NCI-H82 treated with DMSO at 0.1 percent for 48 hours (cell line): ENCODE measurements around the gene SAXO2.
"Not testable (repeated sequence)": the region's sequence is repeated elsewhere in the genome, so short reads cannot be mapped to it uniquely, and the experiment has no call there.

ENCODE experiments used
- DNase-seq: peaks from one replicate; lab custom pipeline; 2025; ENCODE audit not compliant: unreplicated experiment; lab: John Stamatoyannopoulos, UW

The SAXO2 gene, protein sequence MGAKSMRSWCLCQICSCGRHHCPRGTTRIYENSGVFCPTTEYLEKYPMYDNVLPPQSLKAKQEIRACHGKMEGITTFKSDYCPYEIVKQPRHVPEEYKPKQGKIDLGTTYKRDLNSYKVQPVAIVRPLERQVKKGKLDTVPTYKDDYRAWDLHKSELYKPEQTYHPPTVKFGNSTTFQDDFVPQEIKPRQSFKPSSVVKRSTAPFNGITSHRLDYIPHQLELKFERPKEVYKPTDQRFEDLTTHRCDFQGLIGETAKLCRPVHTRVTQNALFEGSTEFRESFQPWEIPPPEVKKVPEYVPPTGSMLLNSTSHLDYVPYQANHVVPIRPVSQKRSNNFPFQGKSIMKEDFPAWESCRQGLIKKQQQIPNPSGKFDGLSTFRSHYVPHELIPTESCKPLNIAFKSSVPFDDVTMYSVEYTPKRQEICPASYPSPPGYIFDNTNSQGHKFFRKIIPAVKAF

DNA sequence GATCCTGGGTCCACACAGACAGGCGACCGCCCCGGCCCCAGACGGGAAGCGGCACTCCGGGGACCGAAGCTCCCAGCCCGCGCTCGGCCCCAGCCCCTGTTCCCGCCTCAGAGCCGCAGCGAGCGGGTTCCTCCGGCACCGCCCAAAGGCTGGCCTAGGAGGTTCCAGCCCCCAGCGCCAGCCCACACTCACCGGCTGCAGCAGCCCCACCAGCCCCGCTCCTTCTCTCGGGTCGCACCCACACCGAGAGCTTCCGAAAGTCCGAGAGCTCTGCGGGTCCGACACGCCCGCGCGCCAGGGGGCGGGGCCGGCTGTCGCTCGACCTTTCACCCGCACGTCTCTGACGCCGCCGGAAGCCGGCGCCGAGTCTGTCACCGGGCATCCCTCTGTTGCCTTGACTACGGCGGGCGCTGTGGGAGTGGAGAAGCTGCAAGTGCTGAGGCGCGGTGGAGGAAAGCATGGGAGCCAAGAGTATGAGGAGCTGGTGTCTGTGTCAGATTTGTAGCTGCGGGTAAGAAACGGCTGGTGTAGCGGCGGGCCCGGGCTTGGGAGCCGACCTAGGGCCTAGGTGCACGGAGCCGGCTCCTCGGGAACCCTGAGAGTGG lies at the start of gene SAXO2, which contains the start of gene EFL1:
Gene SAXO2 (plus strand): TSS at position 397 of the 605 bp plus-strand sequence. CDS start 62 bp downstream, at position 459.
Gene EFL1 (minus strand): TSS at position 313 of the 605 bp plus-strand sequence. CDS start 956 bp downstream, outside the sequence.
- DNase-seq, result peak; percentile 45

- DNase-seq, result not testable (repeated sequence)
Observed at GRCh38 chr15:82216092-82216491, 46.5 kb upstream of the SAXO2 start.

DNA sequence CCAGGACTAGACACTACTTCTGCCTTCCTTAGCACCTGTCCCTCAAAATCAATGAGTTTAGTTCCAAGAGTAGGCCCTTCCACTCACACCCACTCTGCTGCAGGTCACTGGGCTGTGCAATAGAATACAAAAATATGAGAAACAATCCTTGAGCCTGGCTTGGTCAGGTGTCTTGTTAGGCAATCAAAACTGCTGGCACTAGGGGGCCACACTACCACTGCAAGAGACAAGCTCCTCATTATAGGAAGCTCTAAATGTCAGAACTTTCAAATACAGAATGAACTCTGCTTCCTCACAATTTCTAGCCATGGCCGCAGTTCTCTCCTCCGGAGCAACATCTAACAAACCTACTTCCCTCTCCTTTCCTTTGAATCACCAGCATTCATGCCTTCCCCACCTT lies 41.1 kb upstream of the SAXO2 start:
- not testable (repeated sequence) for DNase-seq

GRCh38 chr15:82228750-82229149 lies 33.9 kb upstream of the SAXO2 start:
- DNase-seq, result no peak

- DNase-seq, result no peak
Observed at GRCh38 chr15:82231233-82231632, 31.4 kb upstream of the SAXO2 start.

DNA sequence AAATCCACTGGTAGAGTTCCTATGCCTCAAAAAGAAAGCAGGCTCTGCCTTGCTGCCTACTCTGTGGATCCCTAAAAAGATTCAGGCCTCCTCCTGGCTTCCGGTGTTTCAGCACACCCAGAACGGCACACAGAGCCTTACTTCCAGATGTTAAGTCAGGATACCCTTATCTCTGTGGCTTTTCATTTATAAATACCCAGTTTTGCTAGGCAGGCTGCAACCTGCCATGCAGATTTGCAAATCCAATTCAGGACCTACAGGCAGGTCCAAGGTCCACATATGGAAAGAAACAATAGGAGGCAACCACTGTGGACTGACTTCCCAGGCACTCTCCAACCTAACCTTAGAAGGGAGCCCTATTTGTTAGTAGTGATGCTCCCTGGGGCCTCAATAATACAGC lies 30.8 kb upstream of the SAXO2 start:
- DNase-seq, result no peak

- DNase-seq, result not testable (repeated sequence)
Observed at GRCh38 chr15:82237944-82238534, 24.6 kb upstream of the SAXO2 start.

- no peak for DNase-seq
Observed at GRCh38 chr15:82239685-82240391, 22.8 kb upstream of the SAXO2 start.

DNA sequence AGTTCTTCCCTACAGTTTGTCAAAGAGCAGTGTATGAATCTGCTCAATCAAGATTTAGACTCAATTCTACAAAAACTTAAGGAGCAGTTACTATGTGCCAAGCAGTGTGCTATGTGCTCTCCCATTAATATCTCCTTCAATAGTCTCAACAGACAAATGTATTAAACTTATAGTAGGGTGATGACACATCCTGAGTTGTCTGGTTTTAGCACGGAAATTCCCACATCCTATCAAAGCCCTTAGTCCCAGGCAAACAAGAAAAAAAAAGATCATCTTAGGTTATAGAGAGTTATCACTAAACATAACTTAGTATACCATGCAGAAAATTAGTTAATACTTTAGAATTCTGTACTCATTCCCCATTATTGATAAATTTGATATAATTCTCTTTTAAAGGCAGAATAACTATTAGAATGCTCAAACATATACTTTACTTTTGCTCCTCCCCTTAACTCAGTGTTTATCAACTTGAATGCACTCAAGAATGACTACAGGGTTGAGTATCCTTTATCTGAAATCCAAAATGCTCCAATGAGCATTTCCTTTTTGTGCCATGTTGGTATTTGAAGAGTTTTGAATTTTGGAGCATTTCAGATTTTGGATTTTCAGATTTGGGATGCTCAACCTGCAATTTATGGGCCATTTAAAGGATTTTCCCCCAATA lies 20.6 kb upstream of the SAXO2 start:
- DNase-seq, result not testable (repeated sequence)

- not testable (repeated sequence) for DNase-seq
Observed at GRCh38 chr15:82243644-82244043, 19.0 kb upstream of the SAXO2 start.

DNA sequence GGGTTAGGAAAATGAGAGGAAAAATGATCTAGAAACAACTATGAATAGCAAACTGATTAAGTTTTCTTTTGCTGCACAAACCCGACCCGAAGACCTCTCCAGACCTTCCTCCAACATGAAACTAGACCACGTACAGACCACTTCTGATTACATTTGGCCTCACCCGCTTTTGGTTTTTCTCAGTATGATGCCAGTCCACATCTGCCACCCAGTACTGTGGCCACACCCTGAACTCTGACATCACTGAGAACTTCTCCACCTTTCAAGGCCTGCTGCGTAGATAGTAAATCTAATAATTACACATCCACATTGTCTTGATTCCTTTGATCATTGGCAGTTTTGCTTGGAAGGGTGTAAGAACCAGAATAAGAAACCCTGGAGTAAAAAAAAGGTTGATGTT lies 16.7 kb upstream of the SAXO2 start:
- DNase-seq, result not testable (repeated sequence)

- DNase-seq, result not testable (repeated sequence)
Observed at GRCh38 chr15:82248261-82248660, 14.4 kb upstream of the SAXO2 start.

- DNase-seq, result not testable (repeated sequence)
Observed at GRCh38 chr15:82261566-82262421, 824 bp upstream of the SAXO2 start.

GRCh38 chr15:82263350-82263749 lies 732 bp downstream of the SAXO2 start:
- DNase-seq, result no peak

DNA sequence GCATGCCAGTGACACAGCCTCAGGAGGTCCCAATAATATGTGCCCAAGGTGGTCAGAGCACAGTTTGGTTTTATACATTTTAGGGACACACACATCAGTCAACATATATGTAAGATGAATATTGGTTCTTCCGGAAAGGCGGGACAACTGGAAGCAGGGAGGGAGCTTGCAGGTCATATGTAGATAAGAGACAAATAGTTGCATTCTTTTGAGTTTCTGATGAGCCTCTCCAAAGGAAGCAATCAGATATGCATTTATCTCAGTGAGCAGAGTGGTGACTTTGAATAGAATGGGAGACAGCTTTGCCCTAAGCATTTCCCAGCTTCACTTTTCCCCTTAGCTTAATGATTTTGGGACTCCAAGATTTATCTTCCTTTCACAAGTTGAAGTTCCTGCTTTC lies 4.5 kb downstream of the SAXO2 start:
- DNase-seq, result not testable (repeated sequence)

DNA sequence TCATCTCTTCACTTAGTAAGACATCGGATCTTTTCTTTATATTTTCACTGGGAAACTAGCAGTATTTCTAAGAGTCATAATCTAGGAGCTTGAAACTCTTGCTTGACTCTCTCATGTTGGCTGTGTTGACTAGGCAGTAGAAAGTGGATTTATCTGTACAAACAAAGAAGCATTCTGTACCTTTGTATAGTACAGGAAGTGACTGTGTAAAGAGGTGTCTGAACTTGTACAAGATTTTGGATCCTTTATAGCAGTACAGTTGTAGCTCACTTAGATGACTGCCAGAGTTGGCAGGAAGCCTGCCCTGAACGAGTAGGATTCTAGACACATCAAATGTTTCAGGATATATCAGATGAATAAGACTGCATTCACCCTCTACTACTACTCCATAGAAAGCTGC lies 5.8 kb downstream of the SAXO2 start:
- not testable (repeated sequence) for DNase-seq

DNA sequence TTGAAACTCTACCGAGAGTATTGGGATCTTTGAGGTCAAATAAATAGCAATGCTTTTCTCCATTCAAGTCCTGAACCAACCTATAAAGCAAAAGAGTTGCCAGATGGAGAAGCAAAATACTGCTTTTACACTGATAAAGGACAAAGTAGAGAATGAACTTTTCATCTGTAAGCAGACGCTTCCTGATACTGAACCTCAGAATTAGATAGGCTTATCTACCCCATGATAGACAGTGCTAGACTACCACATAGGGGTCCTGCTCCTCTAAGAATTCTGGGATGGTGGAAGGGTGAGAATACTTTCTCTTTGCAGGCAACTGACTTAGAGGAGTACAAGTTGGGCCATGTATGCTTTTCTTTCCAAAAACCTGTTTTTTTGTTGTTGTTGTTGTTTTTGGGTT lies 9.5 kb downstream of the SAXO2 start:
- DNase-seq, result no peak

DNA sequence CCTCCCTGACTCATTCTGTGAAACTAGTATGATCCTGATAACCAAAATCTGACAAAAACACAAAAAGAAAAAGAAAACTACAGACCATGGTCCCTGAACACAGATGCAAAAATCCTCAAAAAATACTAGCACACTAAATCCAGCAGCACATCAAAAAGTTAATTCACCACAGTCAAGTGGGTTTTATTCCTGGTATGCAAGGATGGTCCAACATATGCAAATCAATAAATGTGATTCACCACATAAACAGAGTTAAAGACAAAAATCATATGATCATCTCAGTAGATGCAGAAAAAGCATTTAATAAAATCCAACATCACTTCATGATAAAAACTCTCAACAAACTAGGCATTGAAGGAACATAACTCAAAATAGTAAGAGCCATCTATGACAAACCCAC lies 12.8 kb downstream of the SAXO2 start:
- no peak for DNase-seq

DNA sequence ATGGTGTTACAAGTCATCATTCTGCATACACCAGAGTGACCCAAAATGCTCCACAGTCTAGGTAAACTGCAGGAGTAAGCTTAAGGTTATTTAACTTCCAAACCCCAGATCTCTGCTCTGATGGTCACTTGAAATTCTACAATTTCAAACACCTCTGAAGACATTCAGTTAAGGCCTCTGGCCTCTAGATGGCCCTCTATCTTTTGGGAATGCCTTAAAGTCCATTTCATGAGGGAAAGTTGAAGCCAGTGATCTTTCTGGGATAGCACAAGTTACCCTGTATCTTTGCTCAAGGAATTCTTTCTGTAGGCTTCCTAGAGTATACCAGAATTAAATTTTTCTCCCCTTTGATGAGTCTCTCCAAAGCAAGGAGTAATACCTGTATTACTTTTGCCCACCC lies 18.7 kb downstream of the SAXO2 start:
- DNase-seq, result not testable (repeated sequence)

- DNase-seq, result not testable (repeated sequence)
Observed at GRCh38 chr15:82282386-82282785, 19.8 kb downstream of the SAXO2 start.
